ENCODE measurements around the gene DGUOK.

The DGUOK gene

GRCh38 chr2:73915437-73915993 lies 11.2 kb upstream of the DGUOK start:
- TF ChIP-seq CTCF (IDR thresholded peaks at IDR 0.05), result no peak
- Histone ChIP-seq H3K27me3 (no peaks in the 10 kb centered on the region), H3K4me1 (ENCODE audit: control insufficient read depth in 1 of 2, insufficient read depth in 1 of 2, low read depth in 1 of 2, low read length in 1 of 2) (no peaks in the 10 kb centered on the region), H3K9me3 (no peaks in the 10 kb centered on the region), H3K36me3 (no peaks in the 10 kb centered on the region), H3K27ac (no peak overlapping the region), H3K4me3 (ENCODE audit: low read depth in 1 of 2, low read length in 1 of 2) (no peak overlapping the region)

GRCh38 chr2:73916666-73917065 lies 10.0 kb upstream of the DGUOK start:
- H3K27me3 ChIP-seq, result no peaks in the 10 kb centered on the region
- H3K4me1 ChIP-seq (ENCODE audit: control insufficient read depth in 1 of 2, insufficient read depth in 1 of 2, low read depth in 1 of 2, low read length in 1 of 2), result peaks cover 5 to 7% of the 10 kb centered on the region in 2 experiments
- H3K4me3 ChIP-seq (ENCODE audit: low read depth in 1 of 2, low read length in 1 of 2), result no peak overlapping the region
- no peaks in the 10 kb centered on the region for H3K9me3 ChIP-seq
- no peaks in the 10 kb centered on the region for H3K36me3 ChIP-seq
- no peak overlapping the region for H3K27ac ChIP-seq
- no peak for TF ChIP-seq CTCF (IDR thresholded peaks at IDR 0.05)

GRCh38 chr2:73917296-73917695 lies 9.4 kb upstream of the DGUOK start:
- no peak for TF ChIP-seq CTCF (IDR thresholded peaks at IDR 0.05)
- no peak overlapping the region for H3K4me3 ChIP-seq (ENCODE audit: low read depth in 1 of 2, low read length in 1 of 2)
- H3K27ac ChIP-seq, result no peak overlapping the region
- H3K9me3 ChIP-seq, result no peaks in the 10 kb centered on the region
- no peaks in the 10 kb centered on the region for H3K27me3 ChIP-seq
- H3K36me3 ChIP-seq, result no peaks in the 10 kb centered on the region
- peaks cover 6 to 7% of the 10 kb centered on the region in 2 experiments for H3K4me1 ChIP-seq (ENCODE audit: control insufficient read depth in 1 of 2, insufficient read depth in 1 of 2, low read depth in 1 of 2, low read length in 1 of 2)

- no peaks in the 10 kb centered on the region for H3K9me3 ChIP-seq
- no peaks in the 10 kb centered on the region for H3K27me3 ChIP-seq
- H3K27ac ChIP-seq, result no peak overlapping the region
- TF ChIP-seq CTCF (IDR thresholded peaks at IDR 0.05), result no peak
- H3K4me1 ChIP-seq (ENCODE audit: control insufficient read depth in 1 of 2, insufficient read depth in 1 of 2, low read depth in 1 of 2, low read length in 1 of 2), result peaks cover 10 to 12% of the 10 kb centered on the region in 2 experiments
- H3K4me3 ChIP-seq (ENCODE audit: low read depth in 1 of 2, low read length in 1 of 2), result no peak overlapping the region
- no peaks in the 10 kb centered on the region for H3K36me3 ChIP-seq
Measured at GRCh38 chr2:73917696-73918207, 8.9 kb upstream of the DGUOK start.

GRCh38 chr2:73918856-73919255 lies 7.8 kb upstream of the DGUOK start:
- TF ChIP-seq CTCF (IDR thresholded peaks at IDR 0.05), result no peak
- H3K27me3 ChIP-seq, result no peaks in the 10 kb centered on the region
- peaks cover 20 to 22% of the 10 kb centered on the region in 2 experiments for H3K4me1 ChIP-seq (ENCODE audit: control insufficient read depth in 1 of 2, insufficient read depth in 1 of 2, low read depth in 1 of 2, low read length in 1 of 2)
- no peak overlapping the region for H3K27ac ChIP-seq
- no peaks in the 10 kb centered on the region for H3K9me3 ChIP-seq
- no peak overlapping the region for H3K4me3 ChIP-seq (ENCODE audit: low read depth in 1 of 2, low read length in 1 of 2)
- no peaks in the 10 kb centered on the region for H3K36me3 ChIP-seq
